Mucosa of stomach (tissue), 1 donor: ENCODE results near the gene APRT.

ENCODE experiments used
- H3K27me3 ChIP-seq: one replicate; pipeline ENCODE4 v1.7.0; 2013; ENCODE audit warnings: mild to moderate bottlenecking, low read length; ENCODE audit not compliant: control insufficient read depth, insufficient read depth
- H3K36me3 ChIP-seq: one replicate; pipeline ENCODE4 v1.7.0; 2013; ENCODE audit warnings: low read length; ENCODE audit not compliant: control insufficient read depth, insufficient read depth
- H3K4me1 ChIP-seq: one replicate; pipeline ENCODE4 v1.7.0; 2013; ENCODE audit warnings: mild to moderate bottlenecking, low read length; ENCODE audit not compliant: control insufficient read depth, insufficient read depth
- H3K4me3 ChIP-seq: one replicate; pipeline ENCODE4 v1.7.0; 2013; ENCODE audit warnings: low read length
- H3K9ac ChIP-seq: one replicate; pipeline ENCODE4 v1.7.0; 2013; ENCODE audit warnings: mild to moderate bottlenecking, low read length, moderate library complexity
- H3K9me3 ChIP-seq: one replicate; pipeline ENCODE4 v1.7.0; 2013; ENCODE audit warnings: mild to moderate bottlenecking, low read length, moderate library complexity; ENCODE audit not compliant: control insufficient read depth
- donor health status: Pancreatic carcinoma.

Gene APRT

DNA sequence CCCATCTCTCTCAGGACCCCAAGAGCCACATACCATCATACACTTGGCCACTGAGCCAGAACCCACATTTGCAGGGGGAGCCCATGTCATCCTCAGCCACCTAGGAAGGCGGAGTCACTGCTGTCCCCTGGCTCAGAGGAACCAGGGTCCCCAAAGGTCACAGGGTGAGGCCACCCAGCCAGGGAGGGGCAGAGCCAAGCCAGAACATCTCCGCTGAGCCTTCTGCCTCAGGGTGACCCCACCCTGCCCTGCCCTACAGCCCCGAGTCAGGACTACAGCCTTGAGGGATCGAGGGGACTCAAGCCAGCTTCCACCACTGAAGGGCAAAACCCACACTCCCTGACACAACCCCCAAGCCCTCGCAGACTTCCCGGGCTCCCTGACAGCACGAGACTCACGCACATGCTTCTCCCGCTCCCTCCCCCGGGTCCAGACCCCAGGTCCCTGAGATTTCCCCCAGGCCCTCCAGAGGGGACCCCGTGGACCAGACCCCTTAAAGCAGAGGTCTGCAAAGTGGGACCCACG lies 44.1 kb downstream of the APRT start:
- Histone ChIP-seq H3K36me3 (no peaks in the 10 kb centered on the region), H3K9ac (no peak overlapping the region), H3K4me3 (no peak overlapping the region), H3K27me3 (no peaks in the 10 kb centered on the region), H3K4me1 (peaks cover 23% of the 10 kb centered on the region), H3K9me3 (no peaks in the 10 kb centered on the region)

- no peaks in the 10 kb centered on the region for H3K9me3 ChIP-seq
- H3K27me3 ChIP-seq: no peaks in the 10 kb centered on the region
- H3K36me3 ChIP-seq: no peaks in the 10 kb centered on the region
- no peak overlapping the region for H3K9ac ChIP-seq
- H3K4me3 ChIP-seq: no peak overlapping the region
- peaks cover 23% of the 10 kb centered on the region for H3K4me1 ChIP-seq
Observed at GRCh38 chr16:88766975-88767374, 44.8 kb downstream of the APRT start.

DNA sequence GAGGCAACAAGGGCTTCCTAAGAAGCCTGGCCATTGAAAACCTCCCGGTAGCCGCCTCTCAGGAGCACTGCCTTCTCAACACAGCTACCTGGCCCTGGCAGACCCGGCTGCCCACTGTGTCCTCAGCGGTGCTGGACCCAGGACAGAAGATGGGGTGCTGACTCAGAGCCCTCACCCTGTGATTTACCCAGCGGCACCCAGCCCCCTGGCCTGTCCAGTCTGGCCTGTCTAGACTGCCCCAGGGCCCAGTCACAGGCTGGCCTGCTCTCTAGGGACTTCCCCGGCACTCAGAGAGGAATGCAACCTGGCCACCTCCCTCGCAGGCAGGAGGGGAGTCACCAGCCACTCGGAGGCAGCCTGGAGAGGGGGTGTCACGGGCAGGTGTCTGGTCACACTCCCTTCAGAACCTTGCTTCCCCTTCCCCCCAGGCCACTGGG lies 46.8 kb downstream of the APRT start:
- Histone ChIP-seq H3K36me3 (no peaks in the 10 kb centered on the region), H3K9me3 (no peaks in the 10 kb centered on the region), H3K27me3 (no peaks in the 10 kb centered on the region), H3K9ac (no peak overlapping the region), H3K4me3 (no peak overlapping the region), H3K4me1 (peaks cover 16% of the 10 kb centered on the region)

- Histone ChIP-seq H3K4me1 (peaks cover 22% of the 10 kb centered on the region), H3K9ac (no peak overlapping the region), H3K27me3 (no peaks in the 10 kb centered on the region), H3K36me3 (no peaks in the 10 kb centered on the region), H3K4me3 (no peak overlapping the region), H3K9me3 (no peaks in the 10 kb centered on the region)
Observed at GRCh38 chr16:88764080-88764479, 47.6 kb downstream of the APRT start.

- H3K36me3 ChIP-seq: no peaks in the 10 kb centered on the region
- peaks cover 22% of the 10 kb centered on the region for H3K4me1 ChIP-seq
- H3K9ac ChIP-seq: no peak overlapping the region
Observed at GRCh38 chr16:88763502-88764053, 48.1 kb downstream of the APRT start.

DNA sequence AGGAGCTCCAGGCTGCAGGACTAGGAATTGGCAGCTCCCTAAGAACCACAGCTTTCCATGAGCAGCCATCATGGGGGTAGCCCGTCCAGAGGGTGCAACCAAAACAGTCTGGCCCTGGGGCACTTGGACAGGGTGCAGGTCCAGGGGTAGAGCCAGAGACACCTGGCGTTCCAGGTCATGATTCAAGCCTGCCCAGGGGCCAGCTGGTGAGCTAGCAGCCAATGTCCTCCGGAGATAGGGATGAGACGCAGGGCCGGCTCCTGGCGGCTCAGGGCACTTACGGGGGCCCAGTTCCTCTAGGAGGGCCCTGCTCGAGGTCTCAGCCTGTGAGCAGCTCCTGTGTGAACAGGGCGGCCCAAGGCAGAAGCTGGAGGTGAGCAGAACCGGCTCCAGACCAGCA lies 48.8 kb downstream of the APRT start:
- H3K36me3 ChIP-seq: no peaks in the 10 kb centered on the region
- no peaks in the 10 kb centered on the region for H3K27me3 ChIP-seq
- no peak overlapping the region for H3K4me3 ChIP-seq
- H3K9me3 ChIP-seq: no peaks in the 10 kb centered on the region
- peaks cover 22% of the 10 kb centered on the region for H3K4me1 ChIP-seq
- H3K9ac ChIP-seq: no peak overlapping the region

More at GRCh38 chr16:88763502-88764053, 48.1 kb downstream of the APRT start:
- Histone ChIP-seq H3K4me3 (no peak overlapping the region), H3K27me3 (no peaks in the 10 kb centered on the region), H3K9me3 (no peaks in the 10 kb centered on the region)

DNA sequence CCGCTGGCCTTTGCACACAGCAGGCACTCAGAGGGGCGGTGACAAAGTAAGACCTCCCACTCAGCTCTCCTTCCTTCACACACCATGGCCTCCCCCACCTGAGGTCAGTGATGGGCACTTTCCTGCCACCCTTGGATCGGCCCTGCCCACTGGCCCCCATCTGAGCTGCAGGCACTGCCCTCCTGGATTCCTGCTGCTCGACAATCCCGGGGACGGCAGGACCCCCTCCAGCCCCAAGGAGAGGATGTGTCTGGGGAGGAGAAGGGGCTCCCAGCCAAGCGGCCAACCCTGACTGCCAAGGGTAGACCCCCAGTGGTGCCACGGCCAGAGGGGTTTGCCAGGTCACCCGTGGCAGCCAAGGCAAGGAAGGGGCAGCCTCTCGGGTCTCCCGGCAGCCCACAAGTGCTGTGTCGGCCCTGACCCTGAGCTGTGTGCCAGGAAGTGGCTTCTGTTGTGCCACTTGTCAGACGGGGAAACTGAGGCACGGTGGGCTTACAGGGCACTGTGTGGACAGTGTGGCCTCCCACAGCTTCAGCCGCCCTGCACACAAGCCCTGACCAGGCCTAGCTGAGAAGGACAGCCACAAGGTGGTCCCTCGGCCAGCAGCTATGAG lies 49.4 kb downstream of the APRT start:
- no peaks in the 10 kb centered on the region for H3K9me3 ChIP-seq
- H3K9ac ChIP-seq: no peak overlapping the region
- no peaks in the 10 kb centered on the region for H3K27me3 ChIP-seq

DNA sequence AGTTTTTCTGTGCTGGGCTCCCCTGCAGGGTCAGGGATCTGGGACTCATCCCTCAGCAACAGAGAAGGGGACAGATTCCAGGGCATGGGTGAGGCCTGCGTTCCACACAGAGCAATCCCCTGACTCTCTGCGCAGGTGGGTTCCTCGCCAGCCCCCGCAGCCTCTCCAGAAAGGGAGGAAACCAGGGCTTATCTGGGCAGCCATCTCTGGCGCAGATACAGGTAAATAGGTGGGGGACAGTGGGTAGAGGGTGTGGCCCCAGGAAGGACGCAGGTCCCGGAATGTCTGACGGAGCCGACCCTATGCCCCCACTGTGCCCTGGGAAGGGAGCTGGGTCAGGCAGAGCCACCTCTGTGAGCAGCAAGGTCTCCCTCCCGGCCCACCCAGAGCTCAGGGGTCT lies 49.9 kb downstream of the APRT start:
- H3K9ac ChIP-seq: no peak overlapping the region
- peaks cover 22% of the 10 kb centered on the region for H3K4me1 ChIP-seq
- no peaks in the 10 kb centered on the region for H3K27me3 ChIP-seq
- no peaks in the 10 kb centered on the region for H3K9me3 ChIP-seq
- H3K4me3 ChIP-seq: no peak overlapping the region
- H3K36me3 ChIP-seq: no peaks in the 10 kb centered on the region

More for the DNA sequence above, 49.4 kb downstream of the APRT start:
- no peaks in the 10 kb centered on the region for H3K36me3 ChIP-seq
- H3K4me1 ChIP-seq: peaks cover 22% of the 10 kb centered on the region
- no peak overlapping the region for H3K4me3 ChIP-seq

GRCh38 chr16:88761143-88761534 lies 50.6 kb downstream of the APRT start:
- Histone ChIP-seq H3K9me3 (no peaks in the 10 kb centered on the region), H3K9ac (no peak overlapping the region), H3K4me3 (no peak overlapping the region), H3K4me1 (peaks cover 22% of the 10 kb centered on the region), H3K27me3 (no peaks in the 10 kb centered on the region), H3K36me3 (no peaks in the 10 kb centered on the region)

DNA sequence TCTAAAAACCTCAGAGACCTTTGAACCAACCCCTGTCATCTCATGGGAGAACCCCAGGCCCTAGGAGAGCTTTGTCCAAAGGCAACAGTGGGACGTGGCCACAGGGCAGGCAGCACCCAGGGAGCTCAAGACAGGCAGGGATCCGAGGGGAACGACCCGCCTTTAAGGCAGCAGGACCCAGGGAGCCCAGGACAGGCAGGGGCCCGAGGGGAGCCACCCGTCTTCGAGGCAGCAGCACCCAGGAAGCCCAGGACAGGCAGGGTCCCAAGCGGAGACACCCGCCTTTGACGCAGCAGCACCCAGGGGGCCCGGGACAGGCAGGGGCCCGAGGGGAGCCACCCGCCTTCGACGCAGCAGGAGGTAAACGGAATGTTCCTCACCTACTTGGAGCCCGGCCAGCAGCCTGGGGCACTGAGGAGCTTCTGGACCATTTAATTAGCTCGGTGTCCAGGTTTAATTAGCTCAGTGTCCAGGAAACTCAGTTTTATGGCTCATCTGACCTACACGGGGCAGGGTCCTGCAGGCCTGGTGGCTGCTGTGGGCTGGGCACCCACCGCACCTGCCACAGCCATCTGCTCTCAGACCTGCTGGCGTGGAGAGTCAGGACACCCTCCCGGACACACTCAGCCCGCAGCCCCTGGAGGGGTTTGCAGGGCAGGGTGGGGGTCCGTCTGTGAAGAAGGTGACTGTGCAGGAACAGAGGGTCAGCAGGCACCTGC lies 51.1 kb downstream of the APRT start:
- peaks cover 25% of the 10 kb centered on the region for H3K4me1 ChIP-seq
- no peaks in the 10 kb centered on the region for H3K9me3 ChIP-seq
- H3K4me3 ChIP-seq: no peak overlapping the region
- H3K36me3 ChIP-seq: no peaks in the 10 kb centered on the region
- no peak overlapping the region for H3K9ac ChIP-seq
- no peaks in the 10 kb centered on the region for H3K27me3 ChIP-seq

- Histone ChIP-seq H3K4me3 (no peak overlapping the region), H3K9me3 (no peaks in the 10 kb centered on the region), H3K27me3 (no peaks in the 10 kb centered on the region), H3K9ac (no peak overlapping the region), H3K4me1 (peaks cover 31% of the 10 kb centered on the region), H3K36me3 (no peaks in the 10 kb centered on the region)
Observed at GRCh38 chr16:88759976-88760350, 51.8 kb downstream of the APRT start.
